Measurements from ENCODE around the gene SLX1A.
"Not testable (repeated sequence)": the region's sequence is repeated elsewhere in the genome, so short reads cannot be mapped to it uniquely, and the experiment has no call there.

SLX1A gene

GRCh38 chr16:30193615-30194014 is at the start of gene SLX1A, which contains the start of gene BOLA2B:
TSS of gene SLX1A (plus strand) at chr16:30193875. CDS start at chr16:30194085, 210 bp downstream.
TSS of gene BOLA2B (minus strand) at chr16:30193666. CDS start at chr16:30193595, 71 bp downstream.
- DNase-seq; intact Hi-C loops (cut with DNase I; ENCODE audit: low total_unique reads); H3K36me3 ChIP-seq; H3K27me3 ChIP-seq; H3K9me3 ChIP-seq; H3K4me1 ChIP-seq: not testable (repeated sequence)
- Histone ChIP-seq H3K27ac (peak within 1 kb of the TSS in 1 of 2 donors; percentile 60), H3K4me3 (peak within 1 kb of the TSS; percentile 51 to 52)

- Histone ChIP-seq H3K4me3 (no peak overlapping the region), H3K27ac (no peak overlapping the region), H3K36me3 (no peaks in the 10 kb centered on the region), H3K4me1 (no peaks in the 10 kb centered on the region), H3K27me3 (no peaks in the 10 kb centered on the region), H3K9me3 (peaks cover 0 to 3% (median 0%) of the 10 kb centered on the region in 3 donors)
- intact Hi-C loops (cut with DNase I; ENCODE audit: low total_unique reads), result no loop called here
- DNase-seq, result no peak
- TF ChIP-seq CTCF (IDR thresholded peaks at IDR 0.05), result no peak
Observed at GRCh38 chr16:30144017-30144416, 49.7 kb upstream of the SLX1A start.

- Histone ChIP-seq H3K4me3 (no peak overlapping the region), H3K27ac (no peak overlapping the region)
- intact Hi-C loops (cut with DNase I; ENCODE audit: low total_unique reads), result no loop called here
Observed at GRCh38 chr16:30144917-30145316, 48.8 kb upstream of the SLX1A start.

GRCh38 chr16:30145657-30146056 is 48.0 kb upstream of the SLX1A start:
- Histone ChIP-seq H3K27me3 (no peaks in the 10 kb centered on the region), H3K36me3 (no peaks in the 10 kb centered on the region), H3K9me3 (peaks cover 0 to 7% (median 0%) of the 10 kb centered on the region in 3 donors), H3K4me3 (no peak overlapping the region), H3K4me1 (no peaks in the 10 kb centered on the region), H3K27ac (no peak overlapping the region)
- intact Hi-C loops (cut with DNase I; ENCODE audit: low total_unique reads), result no loop called here
- TF ChIP-seq CTCF (IDR thresholded peaks at IDR 0.05), result no peak
- no peak for DNase-seq

More at GRCh38 chr16:30144917-30145316, 48.8 kb upstream of the SLX1A start:
- DNase-seq, result no peak
- Histone ChIP-seq H3K27me3 (no peaks in the 10 kb centered on the region), H3K4me1 (no peaks in the 10 kb centered on the region), H3K9me3 (peaks cover 0 to 7% (median 0%) of the 10 kb centered on the region in 3 donors), H3K36me3 (no peaks in the 10 kb centered on the region)
- no peak for TF ChIP-seq CTCF (IDR thresholded peaks at IDR 0.05)

GRCh38 chr16:30147843-30148510 is 45.7 kb upstream of the SLX1A start:
- Histone ChIP-seq H3K27ac (no peak overlapping the region), H3K4me3 (no peak overlapping the region), H3K27me3 (no peaks in the 10 kb centered on the region), H3K9me3 (peaks cover 0 to 7% (median 0%) of the 10 kb centered on the region in 3 donors), H3K4me1 (no peaks in the 10 kb centered on the region), H3K36me3 (no peaks in the 10 kb centered on the region)
- no peak for TF ChIP-seq CTCF (IDR thresholded peaks at IDR 0.05)
- DNase-seq, result no peak
- intact Hi-C loops (cut with DNase I; ENCODE audit: low total_unique reads), result no loop called here

GRCh38 chr16:30149250-30149930 is 44.3 kb upstream of the SLX1A start:
- H3K27ac ChIP-seq, result no peak overlapping the region
- no peak for DNase-seq
- peaks cover 0 to 7% (median 0%) of the 10 kb centered on the region in 3 donors for H3K9me3 ChIP-seq
- no peaks in the 10 kb centered on the region for H3K36me3 ChIP-seq
- H3K27me3 ChIP-seq, result no peaks in the 10 kb centered on the region
- intact Hi-C loops (cut with DNase I; ENCODE audit: low total_unique reads), result no loop called here
- TF ChIP-seq CTCF (IDR thresholded peaks at IDR 0.05), result no peak
- no peak overlapping the region for H3K4me3 ChIP-seq
- H3K4me1 ChIP-seq, result no peaks in the 10 kb centered on the region
